Activated CD4-positive, alpha-beta T cell treated with anti-CD3 and anti-CD28 coated beads for 24 hours (primary cell): ENCODE measurements around the gene HABP2.

Source experiments
- DNase-seq, 2 donors: peaks; one replicate each; pipeline ENCODE4 v3.0.0-alpha.2; 2020; ENCODE audit warnings: low read depth in 2 of 2

Gene HABP2

GRCh38 chr10:113604572-113604971, 51.7 kb downstream of the HABP2 start:
- DNase-seq: no peak

GRCh38 chr10:113605268-113605978, 52.6 kb downstream of the HABP2 start:
- DNase-seq: no peak

- DNase-seq: no peak
These were observed 56.9 kb downstream of the HABP2 start for GRCh38 chr10:113609704-113610108.

DNA sequence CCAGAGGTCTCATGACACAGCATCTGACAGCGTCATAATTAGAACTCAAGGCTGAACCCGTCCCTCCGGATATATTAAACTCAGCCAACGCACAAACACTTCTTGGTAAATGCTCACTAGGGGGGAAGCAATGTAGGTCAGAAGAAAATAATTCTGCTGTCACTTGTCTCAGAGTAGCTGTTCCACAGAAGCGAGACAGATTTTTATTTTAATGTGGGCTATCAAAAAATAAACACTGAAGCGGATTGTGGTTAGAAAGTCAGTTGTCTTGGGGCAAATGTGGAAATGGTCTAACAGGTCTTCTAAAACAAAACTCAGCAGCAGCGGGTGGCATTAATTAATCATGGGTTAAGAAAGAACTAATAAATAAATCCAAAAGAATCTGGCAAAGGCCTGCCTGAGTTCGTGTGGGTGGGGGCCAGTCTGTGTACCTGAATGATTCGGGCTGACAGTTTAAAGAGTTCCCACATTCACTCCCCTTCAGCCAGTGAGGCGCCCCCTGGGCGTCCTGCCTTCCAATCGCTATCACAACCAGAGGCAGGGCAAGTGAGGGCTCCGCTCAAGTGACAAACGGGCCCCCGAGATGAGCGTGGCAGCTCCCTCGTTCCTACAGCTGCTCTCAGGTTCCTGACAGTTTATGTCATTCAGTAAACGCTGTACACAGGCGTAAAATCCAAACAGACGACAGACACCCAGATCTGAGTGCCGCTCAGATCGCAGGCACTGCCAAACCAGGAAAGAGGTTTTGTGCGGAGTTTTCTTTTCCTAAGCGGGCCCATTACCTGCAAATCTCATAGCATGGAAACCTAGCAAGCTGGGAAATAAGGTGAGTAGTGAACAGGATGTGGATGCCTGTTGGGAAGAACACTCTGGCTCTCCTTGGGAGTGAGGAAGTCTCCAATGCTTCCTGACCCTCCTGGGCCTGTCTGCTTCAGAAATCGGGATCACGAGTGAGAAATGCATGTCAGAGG, 58.1 kb downstream of the HABP2 start:
- no peak for DNase-seq

DNA sequence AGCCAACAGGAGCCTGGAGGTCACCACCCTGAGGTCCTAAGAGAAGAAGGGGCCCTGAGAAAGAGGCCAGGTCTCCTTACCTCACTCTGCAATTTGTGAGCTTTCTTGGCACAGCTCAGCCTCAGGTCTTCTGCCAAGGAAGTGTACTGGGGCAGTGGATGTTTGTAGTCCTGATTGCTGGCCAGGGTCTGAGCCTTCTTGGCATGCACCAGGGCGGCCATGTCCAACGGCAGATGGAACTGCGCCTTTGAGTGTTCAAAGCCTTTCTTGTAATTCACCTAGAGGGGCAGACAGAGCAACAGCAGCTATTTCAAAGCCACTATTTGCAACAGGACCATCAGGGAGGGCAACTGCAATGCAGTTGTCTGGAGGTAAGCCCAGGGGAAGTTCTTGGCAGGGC, 59.3 kb downstream of the HABP2 start:
- no peak for DNase-seq

GRCh38 chr10:113613427-113613826, 60.6 kb downstream of the HABP2 start:
- DNase-seq: no peak

- DNase-seq: no peak
These were observed 61.3 kb downstream of the HABP2 start for GRCh38 chr10:113613977-113614690.

GRCh38 chr10:113616244-113617074, 63.6 kb downstream of the HABP2 start:
- DNase-seq: no peak

- DNase-seq: no peak
These were observed 64.2 kb downstream of the HABP2 start for GRCh38 chr10:113617086-113617485.

DNA sequence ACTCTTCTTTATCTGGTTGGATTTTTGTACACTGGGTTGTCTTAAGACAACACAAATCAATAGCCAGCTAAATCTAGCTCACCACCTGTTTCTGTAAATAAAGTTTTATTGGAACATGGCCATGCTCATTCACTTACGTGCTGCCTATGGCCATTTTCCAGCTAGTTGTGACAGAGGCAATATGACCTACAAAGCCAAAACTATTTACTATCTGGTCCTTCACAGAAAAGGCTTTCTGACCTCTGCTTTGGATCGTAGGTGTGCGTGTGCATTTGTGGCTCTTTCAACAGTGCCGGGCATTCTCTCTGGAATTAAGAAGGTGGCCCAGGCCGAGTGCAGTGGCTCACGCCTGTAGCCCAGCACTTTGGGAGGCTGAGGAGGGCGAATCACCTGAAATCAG, 65.5 kb downstream of the HABP2 start:
- no peak for DNase-seq

GRCh38 chr10:113619401-113619800, 66.5 kb downstream of the HABP2 start:
- DNase-seq: no peak

DNA sequence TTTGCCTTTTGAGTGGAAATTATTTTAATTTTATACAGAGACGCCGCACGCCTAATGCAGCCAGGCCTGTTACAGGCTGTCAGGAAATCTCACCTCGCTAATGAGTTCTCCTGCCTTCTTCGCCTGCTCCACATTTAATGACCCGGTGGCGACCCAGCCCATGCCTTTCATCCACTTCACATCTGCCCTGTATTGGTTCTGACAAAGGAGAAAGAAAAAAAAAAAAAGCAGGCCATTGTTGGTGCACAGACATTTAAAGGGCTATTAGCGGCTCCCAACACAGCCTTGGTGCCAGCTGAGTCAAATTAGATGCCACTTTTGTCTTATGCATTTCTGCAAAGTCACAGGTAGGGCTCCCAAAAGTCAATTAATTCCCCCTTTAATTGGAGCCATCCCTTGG, 67.7 kb downstream of the HABP2 start:
- DNase-seq: no peak

DNA sequence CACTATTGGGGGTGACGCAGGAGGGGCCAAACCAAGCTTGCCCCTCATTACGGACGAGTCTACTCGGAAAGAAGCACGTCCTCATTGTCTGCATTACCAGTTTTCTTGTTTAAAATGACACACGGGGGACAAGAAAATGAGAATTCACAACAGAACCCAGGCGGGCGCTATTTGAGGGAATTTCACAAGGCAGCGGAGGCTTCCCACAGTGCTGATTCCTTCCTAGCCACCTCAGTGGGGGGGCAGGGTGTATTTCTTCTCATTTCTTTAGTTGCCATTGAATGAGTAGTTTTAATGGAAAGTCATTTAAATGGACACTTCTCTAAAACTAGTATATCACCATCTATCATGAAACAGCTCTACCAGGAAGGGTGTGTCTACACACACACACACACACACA, 68.1 kb downstream of the HABP2 start:
- no peak for DNase-seq

DNA sequence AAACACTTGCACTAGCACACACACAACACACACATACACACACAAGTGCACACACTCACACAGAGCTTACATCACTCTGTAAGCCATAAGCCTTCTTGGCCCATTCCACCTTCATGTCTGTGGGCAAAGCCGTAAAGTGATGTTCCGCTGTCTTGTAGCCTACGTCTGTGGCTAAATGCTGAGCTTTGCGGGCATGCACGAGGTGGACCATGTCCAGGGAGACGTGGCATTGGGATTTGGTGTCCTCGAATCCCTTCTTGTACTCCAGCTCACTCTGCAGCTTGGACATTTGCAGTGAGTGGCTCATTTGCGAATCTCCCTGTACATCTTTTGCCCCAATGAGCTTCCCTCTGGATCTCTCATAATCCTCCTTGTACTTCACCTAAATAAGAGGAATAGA, 68.9 kb downstream of the HABP2 start:
- DNase-seq: no peak

GRCh38 chr10:113622831-113623230, 70.0 kb downstream of the HABP2 start:
- DNase-seq: no peak

DNA sequence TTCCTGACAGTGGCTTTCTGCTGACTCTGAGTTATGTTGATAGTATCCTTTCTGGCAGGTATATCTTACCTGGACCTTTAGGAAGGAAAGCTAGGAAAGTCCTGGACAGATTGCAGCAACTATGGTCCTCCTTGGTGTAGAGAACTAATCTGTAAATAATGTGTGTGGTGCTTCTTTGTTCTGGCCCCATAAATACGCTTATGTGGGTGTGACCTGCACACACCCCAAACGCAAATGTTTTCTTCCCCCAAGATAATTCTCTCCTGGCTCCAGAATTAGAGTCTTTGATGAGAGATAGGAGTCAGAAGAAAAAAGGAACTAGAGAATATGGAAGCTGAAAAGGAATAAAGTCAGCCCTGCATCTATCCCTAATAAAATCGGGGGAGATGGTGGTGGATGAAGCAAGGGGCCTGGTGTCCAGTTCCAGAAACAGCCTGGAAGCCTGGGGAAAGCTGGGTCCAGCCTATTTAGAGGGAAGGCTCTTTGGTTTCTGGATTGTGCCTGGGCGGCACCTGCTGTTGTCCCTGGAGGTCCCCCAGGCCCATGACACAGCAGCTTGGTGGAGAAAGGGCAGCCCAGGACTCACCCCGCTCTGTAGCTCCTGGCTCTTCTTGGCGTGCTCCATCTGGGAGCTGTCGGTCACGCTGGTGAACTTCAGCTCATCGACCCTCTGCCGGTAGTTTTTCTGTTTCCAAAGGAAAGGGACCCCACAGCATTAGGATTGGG, 72.8 kb downstream of the HABP2 start:
- DNase-seq: no peak

DNA sequence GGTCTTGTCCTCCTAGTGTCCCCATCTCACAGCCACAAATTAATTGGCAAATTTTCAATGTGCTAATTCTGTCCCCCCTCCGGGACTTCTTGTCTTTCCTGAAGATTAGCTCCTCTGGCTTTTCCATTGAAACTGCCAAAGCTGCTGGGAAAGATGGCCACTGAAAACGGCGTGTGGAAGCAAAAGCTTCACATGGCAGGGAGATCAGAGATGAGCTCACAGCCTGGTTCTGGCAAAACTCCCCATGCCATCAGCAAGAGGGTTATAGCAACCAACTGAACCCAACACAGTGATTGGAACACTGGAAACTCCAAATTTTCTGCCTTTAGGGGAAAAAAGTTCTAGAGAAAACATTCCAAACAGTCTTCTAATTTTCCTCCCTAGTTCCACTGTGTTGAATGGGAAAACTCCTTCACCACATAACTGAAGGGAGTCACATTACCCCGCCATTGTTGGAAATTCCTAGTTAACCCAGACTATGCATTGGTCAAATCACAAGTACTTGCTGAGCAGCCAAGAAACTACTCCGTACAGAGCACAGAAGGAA, 74.0 kb downstream of the HABP2 start:
- no peak for DNase-seq

DNA sequence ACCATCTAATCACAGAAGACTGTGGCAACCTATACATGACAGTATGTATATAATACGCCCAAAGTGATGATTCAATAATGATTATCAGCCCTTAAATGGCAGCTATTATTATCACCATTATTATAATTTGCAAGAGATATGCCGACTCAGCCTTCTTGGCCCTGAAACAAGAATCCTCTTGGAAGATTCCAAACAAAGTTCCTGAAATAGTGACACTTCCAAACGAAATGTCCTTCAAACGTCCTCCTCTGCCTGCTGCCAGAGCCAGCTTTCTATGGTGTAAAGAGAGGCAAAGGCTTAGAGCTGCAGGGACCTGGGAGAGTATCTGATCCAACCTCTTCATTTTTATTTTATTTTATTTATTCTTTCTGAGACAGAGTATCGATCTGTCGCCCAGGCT, 75.0 kb downstream of the HABP2 start:
- DNase-seq: no peak

- DNase-seq: no peak
These were observed 75.8 kb downstream of the HABP2 start for GRCh38 chr10:113628607-113629153.

DNA sequence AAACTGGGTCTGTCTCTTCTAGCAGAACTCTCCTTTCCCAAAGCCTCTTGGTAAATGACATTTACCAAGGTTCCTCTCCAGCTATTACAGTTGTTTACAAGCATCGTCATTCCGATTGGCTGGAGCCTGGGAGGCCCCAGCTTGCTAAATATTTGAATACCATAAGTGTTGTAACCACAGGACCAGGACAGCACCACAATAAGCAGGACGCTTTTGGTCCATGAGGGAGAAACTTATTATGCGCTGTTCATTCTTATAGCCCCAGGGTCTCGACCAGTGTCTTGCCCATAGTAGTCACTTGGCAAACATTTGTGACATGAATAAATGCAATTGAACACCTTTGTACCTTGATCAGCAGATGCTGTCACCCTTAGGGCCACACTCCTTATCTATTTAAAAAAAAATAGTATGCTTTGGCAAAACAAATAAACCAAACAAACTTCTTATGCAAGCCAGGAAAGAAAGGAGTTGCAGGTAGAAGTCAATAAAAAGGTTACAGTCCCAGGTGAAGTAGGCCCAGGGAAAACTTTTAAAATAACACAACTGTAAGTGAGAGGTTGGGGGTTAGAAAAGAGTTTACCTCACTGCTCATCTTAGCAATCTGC, 78.2 kb downstream of the HABP2 start:
- DNase-seq: no peak
